ENCODE data around the gene CSRNP2.

Gene CSRNP2

GRCh38 chr12:51083126-51083833 lies at the start of gene CSRNP2:
CSRNP2 (minus strand) TSS chr12:51083596; CDS start chr12:51076561, 7,035 bp downstream.
- peak within 1 kb of the TSS; percentile 66 for H3K4me3 ChIP-seq (ENCODE audit: low read depth, low read length)
- TF ChIP-seq, protein P1, sequence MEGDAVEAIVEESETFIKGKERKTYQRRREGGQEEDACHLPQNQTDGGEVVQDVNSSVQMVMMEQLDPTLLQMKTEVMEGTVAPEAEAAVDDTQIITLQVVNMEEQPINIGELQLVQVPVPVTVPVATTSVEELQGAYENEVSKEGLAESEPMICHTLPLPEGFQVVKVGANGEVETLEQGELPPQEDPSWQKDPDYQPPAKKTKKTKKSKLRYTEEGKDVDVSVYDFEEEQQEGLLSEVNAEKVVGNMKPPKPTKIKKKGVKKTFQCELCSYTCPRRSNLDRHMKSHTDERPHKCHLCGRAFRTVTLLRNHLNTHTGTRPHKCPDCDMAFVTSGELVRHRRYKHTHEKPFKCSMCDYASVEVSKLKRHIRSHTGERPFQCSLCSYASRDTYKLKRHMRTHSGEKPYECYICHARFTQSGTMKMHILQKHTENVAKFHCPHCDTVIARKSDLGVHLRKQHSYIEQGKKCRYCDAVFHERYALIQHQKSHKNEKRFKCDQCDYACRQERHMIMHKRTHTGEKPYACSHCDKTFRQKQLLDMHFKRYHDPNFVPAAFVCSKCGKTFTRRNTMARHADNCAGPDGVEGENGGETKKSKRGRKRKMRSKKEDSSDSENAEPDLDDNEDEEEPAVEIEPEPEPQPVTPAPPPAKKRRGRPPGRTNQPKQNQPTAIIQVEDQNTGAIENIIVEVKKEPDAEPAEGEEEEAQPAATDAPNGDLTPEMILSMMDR (IDR thresholded peaks at IDR 0.05; ENCODE audit: insufficient read depth, low read depth, low read length, missing control alignments): peak; percentile 1
- DNase-seq (ENCODE audit: low read depth): peak; percentile 98

GRCh38 chr12:51132693-51133092 lies 49.3 kb upstream of the CSRNP2 start:
- TF ChIP-seq, protein P1 (IDR thresholded peaks at IDR 0.05; ENCODE audit: insufficient read depth, low read depth, low read length, missing control alignments): no peak

DNA sequence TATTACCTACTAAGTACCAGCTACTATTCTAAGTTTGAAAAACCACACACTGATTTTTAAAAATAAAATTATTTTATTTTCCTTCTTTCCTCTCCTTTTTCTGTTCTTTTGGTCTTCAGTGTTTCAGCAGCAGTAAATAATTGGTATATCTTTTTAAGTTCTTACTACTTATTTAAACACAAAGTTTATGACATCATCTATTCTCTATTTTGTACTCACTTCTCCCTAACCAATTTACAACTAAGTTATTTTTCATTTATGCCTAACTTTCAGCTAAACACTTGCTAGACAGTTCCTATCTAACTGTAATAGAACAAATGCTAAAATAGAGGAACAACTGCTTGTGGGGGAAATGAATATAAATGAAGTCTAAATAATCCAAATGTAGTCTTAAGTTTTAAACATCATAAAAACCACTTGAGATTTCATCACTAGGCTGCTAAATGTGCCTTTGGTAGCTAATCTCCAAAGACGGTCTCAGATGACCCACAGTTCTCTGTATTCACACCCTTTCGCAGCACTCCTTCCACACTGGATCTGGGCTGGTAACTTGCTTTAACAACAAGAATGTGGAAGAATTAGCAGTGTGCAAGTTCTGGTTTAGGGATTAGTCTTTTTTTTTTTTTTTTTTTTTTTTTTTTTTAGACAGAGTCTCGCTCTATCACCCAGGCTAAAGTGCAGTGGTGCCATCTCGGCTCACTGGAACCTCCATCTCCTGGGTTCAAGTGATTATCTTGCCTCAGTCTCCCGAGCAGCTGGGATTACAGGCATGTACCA lies 48.5 kb upstream of the CSRNP2 start:
- TF ChIP-seq, protein P1 (IDR thresholded peaks at IDR 0.05; ENCODE audit: insufficient read depth, low read depth, low read length, missing control alignments): no peak
- DNase-seq (ENCODE audit: low read depth): no peak
- H3K4me3 ChIP-seq (ENCODE audit: low read depth, low read length): no peak overlapping the region

More at GRCh38 chr12:51132693-51133092, 49.3 kb upstream of the CSRNP2 start:
- no peak overlapping the region for H3K4me3 ChIP-seq (ENCODE audit: low read depth, low read length)
- DNase-seq (ENCODE audit: low read depth): no peak

GRCh38 chr12:51128919-51129318 lies 45.5 kb upstream of the CSRNP2 start:
- TF ChIP-seq, protein P1 (IDR thresholded peaks at IDR 0.05; ENCODE audit: insufficient read depth, low read depth, low read length, missing control alignments): no peak
- DNase-seq (ENCODE audit: low read depth): peak; percentile 15
- no peak overlapping the region for H3K4me3 ChIP-seq (ENCODE audit: low read depth, low read length)

GRCh38 chr12:51127050-51127729 lies 43.8 kb upstream of the CSRNP2 start:
- TF ChIP-seq, protein P1 (IDR thresholded peaks at IDR 0.05; ENCODE audit: insufficient read depth, low read depth, low read length, missing control alignments): no peak
- H3K4me3 ChIP-seq (ENCODE audit: low read depth, low read length): no peak overlapping the region
- DNase-seq (ENCODE audit: low read depth): no peak

DNA sequence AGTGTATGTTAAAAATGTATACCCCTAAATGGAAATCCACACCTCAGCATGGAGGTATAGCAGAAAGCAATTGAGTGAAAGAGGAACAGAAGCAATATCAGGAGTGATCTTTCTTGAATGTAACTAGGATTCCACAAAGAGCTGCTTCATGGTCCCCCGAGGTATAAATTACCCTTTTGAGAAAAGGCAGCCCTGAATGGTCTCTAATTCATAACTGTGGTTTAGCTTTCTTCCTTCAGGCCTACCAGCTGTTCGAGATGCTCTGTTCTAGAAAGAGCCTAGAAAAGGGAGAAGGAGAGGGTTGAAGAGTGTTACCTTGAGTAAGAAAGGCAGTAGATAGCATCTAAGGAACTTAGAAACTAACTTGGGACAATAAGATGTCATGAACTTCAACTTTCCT lies 42.9 kb upstream of the CSRNP2 start:
- no peak overlapping the region for H3K4me3 ChIP-seq (ENCODE audit: low read depth, low read length)
- TF ChIP-seq, protein P1 (IDR thresholded peaks at IDR 0.05; ENCODE audit: insufficient read depth, low read depth, low read length, missing control alignments): no peak
- DNase-seq (ENCODE audit: low read depth): no peak

Data from GM12865 (cell line).